NB4 (cell line): ENCODE results near the gene SRSF9.

Experiments
- CTCF ChIP-seq: IDR thresholded peaks from one replicate; pipeline ENCODE4 v1.5.1; 2012; ENCODE audit warnings: low read depth, low read length
- MAX ChIP-seq: IDR thresholded peaks from 2 replicates; pipeline ENCODE4 v1.6.1; 2011; ENCODE audit warnings: low read depth, low read length
- POLR2A ChIP-seq: IDR thresholded peaks from 2 replicates; pipeline ENCODE4 v1.6.1; 2011; ENCODE audit warnings: mild to moderate bottlenecking; ENCODE audit not compliant: insufficient read length; ENCODE audit errors: extremely low read depth

- TF ChIP-seq CTCF (no peak), POLR2A (no peak), MAX (no peak)
Measured at GRCh38 chr12:120447992-120448391, 21.6 kb downstream of the SRSF9 start.
